LNCaP clone FGC (cell line): ENCODE measurements around the gene SLCO2B1.
A peak's percentile ranks its signal among the peaks of the same experiment; 100 is the strongest.

Experiments
- DNase-seq: peaks from one replicate; pipeline ENCODE4 v3.0.0-alpha.2; 2011; ENCODE audit warnings: low read depth
- H3K4me3 ChIP-seq: 2 replicates; pipeline ENCODE4 v1.5.1; 2011; ENCODE audit warnings: mild to moderate bottlenecking, low read depth, low read length, control low read depth
- TF ChIP-seq, protein P1 (sequence below): IDR thresholded peaks from 2 replicates; pipeline ENCODE4 v1.5.1; 2012; ENCODE audit warnings: mild to moderate bottlenecking; ENCODE audit not compliant: control insufficient read depth, insufficient read depth; ENCODE audit errors: extremely low read depth

The SLCO2B1 gene

DNA sequence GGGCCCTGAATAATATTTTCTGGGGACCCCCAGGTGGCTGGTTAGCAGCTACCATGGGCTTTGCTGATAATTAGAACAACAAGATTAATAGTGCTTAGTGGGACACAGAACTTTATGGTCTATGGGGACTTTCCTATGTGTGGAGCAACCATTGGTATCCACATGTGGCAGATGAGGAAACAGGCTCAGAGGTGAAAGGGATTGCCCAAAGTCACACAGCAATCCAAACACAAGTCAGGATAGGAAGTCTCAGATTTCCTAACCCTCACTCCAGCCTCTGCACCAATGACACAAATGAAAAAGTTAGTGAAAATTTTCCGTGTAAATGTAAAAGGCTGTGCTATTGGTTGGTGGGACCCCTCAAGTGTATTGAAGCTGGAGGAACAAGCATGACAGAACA lies 15.3 kb upstream of the SLCO2B1 start:
- DNase-seq = no peak
- TF ChIP-seq, protein P1, sequence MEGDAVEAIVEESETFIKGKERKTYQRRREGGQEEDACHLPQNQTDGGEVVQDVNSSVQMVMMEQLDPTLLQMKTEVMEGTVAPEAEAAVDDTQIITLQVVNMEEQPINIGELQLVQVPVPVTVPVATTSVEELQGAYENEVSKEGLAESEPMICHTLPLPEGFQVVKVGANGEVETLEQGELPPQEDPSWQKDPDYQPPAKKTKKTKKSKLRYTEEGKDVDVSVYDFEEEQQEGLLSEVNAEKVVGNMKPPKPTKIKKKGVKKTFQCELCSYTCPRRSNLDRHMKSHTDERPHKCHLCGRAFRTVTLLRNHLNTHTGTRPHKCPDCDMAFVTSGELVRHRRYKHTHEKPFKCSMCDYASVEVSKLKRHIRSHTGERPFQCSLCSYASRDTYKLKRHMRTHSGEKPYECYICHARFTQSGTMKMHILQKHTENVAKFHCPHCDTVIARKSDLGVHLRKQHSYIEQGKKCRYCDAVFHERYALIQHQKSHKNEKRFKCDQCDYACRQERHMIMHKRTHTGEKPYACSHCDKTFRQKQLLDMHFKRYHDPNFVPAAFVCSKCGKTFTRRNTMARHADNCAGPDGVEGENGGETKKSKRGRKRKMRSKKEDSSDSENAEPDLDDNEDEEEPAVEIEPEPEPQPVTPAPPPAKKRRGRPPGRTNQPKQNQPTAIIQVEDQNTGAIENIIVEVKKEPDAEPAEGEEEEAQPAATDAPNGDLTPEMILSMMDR = no peak
- H3K4me3 ChIP-seq = no peak overlapping the region

DNA sequence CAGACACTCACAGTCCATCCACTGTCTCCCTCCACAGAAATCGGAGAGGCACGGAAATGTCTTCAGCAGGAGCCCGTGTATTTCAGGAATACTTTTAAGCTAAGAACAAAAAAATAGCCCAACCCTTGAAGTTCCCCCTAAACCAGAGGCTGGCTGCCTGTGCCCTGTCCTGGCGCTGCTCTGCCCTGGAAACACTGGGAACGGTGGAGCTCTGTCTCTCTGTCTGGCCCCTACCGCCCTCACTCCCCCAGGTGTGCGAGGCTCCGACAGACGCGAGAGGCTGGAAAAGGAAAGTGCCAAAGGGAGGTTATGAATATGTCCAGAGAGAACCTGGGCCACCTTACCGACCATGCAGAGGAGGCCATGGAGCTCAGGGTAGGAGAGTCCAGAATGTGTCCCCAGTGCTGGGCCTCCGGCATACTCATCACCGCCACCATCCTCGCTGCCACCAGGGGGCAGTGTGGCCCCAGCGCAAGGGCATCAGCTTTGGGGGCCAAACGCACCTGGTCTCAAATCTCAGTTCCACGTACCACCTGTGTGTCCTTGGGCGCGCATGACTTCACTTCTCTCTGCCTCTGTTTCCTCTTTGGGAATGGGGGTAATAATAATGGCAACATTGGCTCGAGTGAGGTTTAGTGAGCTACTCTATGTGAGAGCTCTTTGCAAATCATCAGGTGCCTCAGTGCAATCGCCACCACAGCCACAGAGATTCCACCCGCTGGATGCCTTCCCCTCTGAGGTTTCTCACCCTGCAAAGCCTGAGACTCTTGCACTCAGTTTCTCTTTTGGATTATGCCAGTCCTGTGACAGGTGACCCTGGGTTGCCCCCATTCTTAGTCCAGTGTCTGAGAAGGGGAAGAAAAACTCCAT lies 10.4 kb upstream of the SLCO2B1 start:
- DNase-seq = no peak
- H3K4me3 ChIP-seq = no peak overlapping the region
- TF ChIP-seq, protein P1 = peak; percentile 96

DNA sequence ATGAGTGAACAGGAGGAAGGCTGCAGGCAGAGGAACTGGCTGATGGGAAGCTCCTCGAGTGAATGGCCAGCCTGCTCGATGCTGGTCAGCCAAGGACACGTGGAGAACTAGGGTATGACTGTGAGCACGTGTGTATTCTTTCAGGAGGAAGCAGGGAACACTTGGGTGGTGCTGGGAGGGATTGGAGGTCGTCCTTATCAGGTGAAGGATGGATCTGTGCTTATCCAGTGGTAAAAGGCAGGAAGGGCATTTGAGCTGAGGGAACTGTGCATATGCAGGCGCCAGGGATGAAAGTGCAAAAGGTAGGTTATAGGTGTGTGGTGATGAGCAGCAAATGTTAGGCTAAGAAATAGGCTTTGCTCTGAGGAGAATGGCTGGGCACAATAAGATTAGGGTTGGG lies 9.7 kb upstream of the SLCO2B1 start:
- no peak overlapping the region for H3K4me3 ChIP-seq
- DNase-seq = no peak
- TF ChIP-seq, protein P1 = no peak

DNA sequence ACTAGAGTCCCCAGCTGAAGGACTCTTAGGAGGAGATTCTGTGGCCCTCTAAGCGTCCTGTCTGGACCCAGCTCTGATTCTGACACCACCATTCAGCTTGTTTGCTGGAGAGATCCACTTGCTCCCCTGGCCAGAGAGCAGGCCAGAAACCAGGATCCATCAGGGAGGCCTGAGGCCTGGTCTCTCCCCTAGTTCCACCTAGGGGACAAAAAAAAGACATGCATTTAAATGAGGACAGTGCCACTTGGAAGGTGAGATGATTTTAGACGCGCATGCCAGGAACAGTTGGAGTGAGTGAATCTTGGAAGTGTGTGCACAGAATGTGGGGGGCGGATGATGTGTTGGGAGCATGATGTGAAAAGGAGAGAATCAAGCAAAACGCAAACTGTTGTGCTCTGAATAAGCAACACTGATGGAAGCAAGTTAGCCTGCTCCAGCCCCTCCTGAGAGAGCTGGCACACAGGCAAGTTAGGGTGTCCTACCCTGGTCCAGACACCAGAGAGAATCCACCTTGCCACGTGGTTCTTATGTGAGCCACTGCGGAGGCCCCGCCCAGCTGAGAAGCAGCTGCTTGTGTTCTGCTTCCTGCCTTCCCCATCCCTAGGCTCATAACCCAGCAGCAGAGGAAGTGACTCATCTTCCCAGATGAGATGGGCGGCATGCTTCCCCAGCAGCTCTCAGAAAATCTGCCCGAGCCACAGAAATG lies 8.0 kb upstream of the SLCO2B1 start:
- TF ChIP-seq, protein P1 = no peak
- DNase-seq = no peak
- no peak overlapping the region for H3K4me3 ChIP-seq

DNA sequence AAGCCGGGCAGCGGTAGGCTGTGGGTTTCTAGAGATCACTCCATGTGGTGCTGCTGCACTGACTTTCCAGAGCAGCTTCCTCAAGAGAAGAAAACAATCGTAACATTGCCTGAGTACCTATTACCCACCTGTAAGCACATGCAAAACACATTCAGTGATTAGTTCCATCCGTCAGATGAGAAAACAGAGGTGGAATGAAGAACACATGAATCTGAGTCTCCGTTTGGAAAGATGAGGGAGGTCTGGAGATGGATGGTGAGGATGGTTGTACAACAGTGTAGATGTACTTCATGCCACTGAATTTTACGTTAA lies 7.5 kb upstream of the SLCO2B1 start:
- no peak overlapping the region for H3K4me3 ChIP-seq
- DNase-seq = no peak
- TF ChIP-seq, protein P1 = no peak

DNA sequence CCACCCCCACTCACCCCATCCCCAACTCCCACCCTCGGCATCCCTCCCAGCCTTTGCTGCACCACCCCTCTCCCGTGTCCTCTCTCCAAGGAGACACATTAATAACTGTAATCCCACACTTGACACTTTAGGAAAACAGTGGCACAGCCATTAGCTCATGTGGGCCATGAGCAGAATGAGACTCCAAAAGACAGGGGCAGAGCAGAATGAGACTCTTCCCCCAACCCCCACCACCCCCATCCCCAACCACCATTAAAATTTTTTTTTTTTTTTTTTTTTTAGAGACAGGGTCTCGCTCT lies 6.2 kb upstream of the SLCO2B1 start:
- TF ChIP-seq, protein P1 = no peak
- H3K4me3 ChIP-seq = no peak overlapping the region
- DNase-seq = no peak
